Activated CD4-positive, alpha-beta T cell treated with anti-CD3 and anti-CD28 coated beads, Interleukin-10, Interleukin-2, amounts not matched to agents 100 ng/mL and 50 ng/mL, durations not matched to agents 16 hours and 8 hours (primary cell): ENCODE measurements around the gene PDCD4.

ENCODE experiments used
- DNase-seq: peaks from one replicate; pipeline ENCODE4 v3.0.0-alpha.2; 2020

The PDCD4 gene

GRCh38 chr10:110843031-110843430, 28.7 kb upstream of the PDCD4 start:
- DNase-seq, result peak; percentile 84

- no peak for DNase-seq
Observed at GRCh38 chr10:110843796-110844616, 27.7 kb upstream of the PDCD4 start.

GRCh38 chr10:110844617-110844881, 27.2 kb upstream of the PDCD4 start:
- DNase-seq, result no peak

- DNase-seq, result no peak
Observed at GRCh38 chr10:110845192-110845755, 26.5 kb upstream of the PDCD4 start.

- no peak for DNase-seq
Observed at GRCh38 chr10:110845756-110846620, 25.7 kb upstream of the PDCD4 start.

GRCh38 chr10:110847374-110847773, 24.4 kb upstream of the PDCD4 start:
- no peak for DNase-seq

GRCh38 chr10:110848106-110848505, 23.6 kb upstream of the PDCD4 start:
- DNase-seq, result no peak

GRCh38 chr10:110850099-110850498, 21.6 kb upstream of the PDCD4 start:
- no peak for DNase-seq

- peak; percentile 37 for DNase-seq
Observed at GRCh38 chr10:110851020-110851612, 20.6 kb upstream of the PDCD4 start.

GRCh38 chr10:110852255-110852896, 19.4 kb upstream of the PDCD4 start:
- peak; percentile 69 for DNase-seq

GRCh38 chr10:110852947-110853346, 18.8 kb upstream of the PDCD4 start:
- DNase-seq, result no peak

GRCh38 chr10:110853921-110854605, 17.7 kb upstream of the PDCD4 start:
- DNase-seq, result no peak

GRCh38 chr10:110857265-110858171, 14.2 kb upstream of the PDCD4 start:
- peak; percentile 54 for DNase-seq

GRCh38 chr10:110858297-110858934, 13.3 kb upstream of the PDCD4 start:
- DNase-seq, result no peak

- no peak for DNase-seq
Observed at GRCh38 chr10:110859206-110859972, 12.3 kb upstream of the PDCD4 start.

GRCh38 chr10:110859973-110860376, 11.8 kb upstream of the PDCD4 start:
- DNase-seq, result no peak

- peak; percentile 46 for DNase-seq
Observed at GRCh38 chr10:110860576-110861241, 11.0 kb upstream of the PDCD4 start.

- no peak for DNase-seq
Observed at GRCh38 chr10:110861476-110861875, 10.3 kb upstream of the PDCD4 start.

- DNase-seq, result no peak
Observed at GRCh38 chr10:110861930-110862649, 9.6 kb upstream of the PDCD4 start.
